ENCODE data around the gene TBCD. TPM values are rescaled to one million over a fixed set of nuclear protein-coding genes. Genes with fewer than 3 reads are reported as not detected.

TBCD gene
- total RNA-seq, 1 experiment from 2014 or later = 129 TPM

GRCh38 chr17:82921426-82921825 lies 169.6 kb downstream of the TBCD start:
- no peak overlapping the region for H2AFZ ChIP-seq (ENCODE audit: low read length)
- H2BK15ac ChIP-seq (ENCODE audit: low read depth, low read length) = no peak overlapping the region
- no CpG with 5 or more reads among the region's 13 CpGs for WGBS (ENCODE audit: extremely low coverage, insufficient read length, low lambda C conversion rate)
- H3K4me1 ChIP-seq (ENCODE audit: insufficient read depth, low read length) = no peaks in the 10 kb centered on the region
- no peak for DNase-seq
- no peak overlapping the region for H2BK5ac ChIP-seq (ENCODE audit: insufficient read length, low read length)
- no peaks in the 10 kb centered on the region for H3K9me3 ChIP-seq (ENCODE audit: control insufficient read depth, low read depth, low read length)
- no peak overlapping the region for H3T11ph ChIP-seq (ENCODE audit: low read length)
- no peak overlapping the region for H3K9ac ChIP-seq (ENCODE audit: extremely low read depth, insufficient read length, low read length)
- H4K20me1 ChIP-seq (ENCODE audit: control insufficient read depth, insufficient read depth, insufficient read length) = no peaks in the 10 kb centered on the region
- H3K23me2 ChIP-seq (ENCODE audit: insufficient read length, low read depth, low read length, poor library complexity, severe bottlenecking) = no peaks in the 10 kb centered on the region
- H3K4me2 ChIP-seq (ENCODE audit: insufficient read depth, insufficient read length, low read length) = no peak overlapping the region
- H3K23ac ChIP-seq (ENCODE audit: insufficient read length, low read depth, low read length) = no peak overlapping the region
- H3K27ac ChIP-seq (ENCODE audit: insufficient read length, low read depth, low read length) = no peak overlapping the region
- H3K79me2 ChIP-seq (ENCODE audit: insufficient read depth, low read length) = no peaks in the 10 kb centered on the region
- no peak for TF ChIP-seq CTCF (conservative IDR thresholded peaks at IDR 0.05)
- Mint-ChIP-seq H3K36me3 (ENCODE audit: insufficient read depth in 1 of 3, low read depth in 3 of 3) (peaks cover 19 to 48% (median 39%) of the 10 kb centered on the region in 3 experiments; a peak in 6 of 7 replicates), H3K4me3 (no peak overlapping the region), H3K27me3 (ENCODE audit: low read depth) (no peaks in the 10 kb centered on the region), H3K4me1 (no peaks in the 10 kb centered on the region), H3K27ac (no peak overlapping the region), H3K9me3 (no peaks in the 10 kb centered on the region; a peak in 1 of 5 replicates)
- H3K4ac ChIP-seq (ENCODE audit: low read depth, low read length) = no peak overlapping the region
- no peak overlapping the region for H3K14ac ChIP-seq (ENCODE audit: insufficient read depth, low read length)
- H4K91ac ChIP-seq (ENCODE audit: insufficient read length, low read depth, low read length) = no peak overlapping the region
- no peak overlapping the region for H2BK12ac ChIP-seq (ENCODE audit: insufficient read length, low read depth, low read length)
- H3K56ac ChIP-seq (ENCODE audit: insufficient read length, low read depth, low read length) = no peak overlapping the region
- H4K8ac ChIP-seq (replicated peaks; ENCODE audit: insufficient read length, low read depth, low read length) = no peak overlapping the region
- no peak overlapping the region for H3K18ac ChIP-seq (ENCODE audit: insufficient read length, low read depth, low read length)
- no peak overlapping the region for H4K5ac ChIP-seq (ENCODE audit: insufficient read length, low read depth, low read length)
- H3K79me1 ChIP-seq (ENCODE audit: insufficient read depth, low read depth, low read length, poor library complexity, severe bottlenecking) = no peaks in the 10 kb centered on the region
- no peak overlapping the region for H2BK20ac ChIP-seq (ENCODE audit: low read depth, low read length, poor library complexity, severe bottlenecking)
- no peak overlapping the region for H2AK5ac ChIP-seq (ENCODE audit: insufficient read length, low read length)
- no peaks in the 10 kb centered on the region for H3K27me3 ChIP-seq (ENCODE audit: insufficient read depth, low read length)
- no peak overlapping the region for H2BK120ac ChIP-seq (ENCODE audit: low read depth, low read length, poor library complexity, severe bottlenecking)
